Endodermal cell (in vitro differentiated cells): ENCODE data around the gene NACC1. TPM values are rescaled to one million over a fixed set of nuclear protein-coding genes. Genes with fewer than 3 reads are reported as not detected.
A peak's percentile ranks its signal among the peaks of the same experiment; 100 is the strongest.

ENCODE experiments used
- DNase-seq: peaks from one replicate; pipeline ENCODE4 v3.0.0-alpha.2; 2017
- H3K27ac ChIP-seq: 2 replicates; pipeline ENCODE4 v1.5.1; 2013; ENCODE audit warnings: mild to moderate bottlenecking, low read depth, low read length, moderate library complexity
- H3K27me3 ChIP-seq: 2 replicates; pipeline ENCODE4 v1.6.1; 2013; ENCODE audit warnings: mild to moderate bottlenecking, low read length, moderate library complexity; ENCODE audit not compliant: insufficient read depth, control insufficient read depth, poor library complexity, severe bottlenecking
- H3K36me3 ChIP-seq: 2 replicates; pipeline ENCODE4 v1.7.0; 2013; ENCODE audit warnings: mild to moderate bottlenecking, low read length, moderate library complexity; ENCODE audit not compliant: control insufficient read depth, insufficient read depth
- H3K4me1 ChIP-seq: one replicate; pipeline ENCODE4 v1.7.0; 2013; ENCODE audit warnings: low read length; ENCODE audit not compliant: control insufficient read depth, insufficient read depth
- H3K4me3 ChIP-seq: 2 replicates; pipeline ENCODE4 v1.5.1; 2013; ENCODE audit warnings: mild to moderate bottlenecking, low read length, moderate library complexity
- H3K9ac ChIP-seq: 2 replicates; pipeline ENCODE4 v1.6.1; 2013; ENCODE audit warnings: mild to moderate bottlenecking, low read length, moderate library complexity; ENCODE audit not compliant: poor library complexity, severe bottlenecking; ENCODE audit errors: extremely low read depth
- H3K9me3 ChIP-seq: 2 replicates; pipeline ENCODE4 v1.6.1; 2013; ENCODE audit warnings: mild to moderate bottlenecking, low read length, moderate library complexity; ENCODE audit not compliant: control insufficient read depth
- H3K27ac Mint-ChIP-seq: 2 replicates; pipeline ENCODE4 v1.8.0; 2020; ENCODE audit warnings: mixed read lengths
- H3K27me3 Mint-ChIP-seq: 2 replicates; pipeline ENCODE4 v1.8.0; 2021; ENCODE audit warnings: mild to moderate bottlenecking, mixed read lengths; ENCODE audit not compliant: insufficient read depth
- H3K36me3 Mint-ChIP-seq: 2 replicates; pipeline ENCODE4 v1.8.0; 2020; ENCODE audit warnings: low read depth, mixed read lengths
- H3K4me1 Mint-ChIP-seq: 2 replicates; pipeline ENCODE4 v1.8.0; 2020; ENCODE audit warnings: mixed read lengths
- H3K4me3 Mint-ChIP-seq: 2 replicates; pipeline ENCODE4 v1.8.0; 2020; ENCODE audit warnings: mild to moderate bottlenecking, moderate library complexity, mixed read lengths
- H3K9me3 Mint-ChIP-seq: 2 replicates; pipeline ENCODE4 v1.8.0; 2020; ENCODE audit warnings: mild to moderate bottlenecking, mixed read lengths
- CTCF ChIP-seq: fragments of 200-600 bp; sonication (generic); conservative IDR thresholded peaks from 2 replicates; pipeline ENCODE4 v1.5.0; 2021; ENCODE audit warnings: antibody characterized with exemption, mild to moderate bottlenecking
- WGBS, 2 experiments: methylation state at CpG; one replicate each; pipeline versions ENCODE4 v1.1.5 to v1.1.7; 2013; ENCODE audit warnings: missing lambda C conversion rate in 2 of 2, mixed read lengths in 1 of 2; ENCODE audit not compliant: insufficient coverage in 1 of 2, insufficient read length in 1 of 2; 5-methylcytosine and 5-hydroxymethylcytosine counted together
- total RNA-seq, 2 donors: library from RNA; stranded (reverse); fragmentation: NEBNext Ultra II Directional in 1 of 2; extraction: Animal tissue kit (Norgen Biotek cat#: 25700) in 1 of 2; gene quantifications; 2 replicates in 1 of 2; 3 replicates in 1 of 2; pipeline ENCODE4 v1.2.1, GENCODE V29; 2021

Gene NACC1
- total RNA-seq, 2 donors from 2014 or later: 164 to 172 TPM

GRCh38 chr19:13155472-13156359 lies 37.7 kb downstream of the NACC1 start:
- Histone ChIP-seq H3K9me3 (no peaks in the 10 kb centered on the region), H3K9ac (peak overlapping the region; percentile 99), H3K27ac (peak overlapping the region; percentile 97), H3K4me3 (peak overlapping the region; percentile 82), H3K36me3 (no peaks in the 10 kb centered on the region), H3K4me1 (peaks cover 7% of the 10 kb centered on the region), H3K27me3 (no peaks in the 10 kb centered on the region)
- peaks cover 7% of the 10 kb centered on the region for H3K4me1 Mint-ChIP-seq
- 4 to 6% methylated on average over 12 to 53 of the region's 55 CpGs for WGBS, 2 experiments
- TF ChIP-seq CTCF: no peak
- DNase-seq: peak; percentile 94
- H3K27me3 Mint-ChIP-seq: no peaks in the 10 kb centered on the region
- H3K9me3 Mint-ChIP-seq: no peaks in the 10 kb centered on the region
- peaks cover 13% of the 10 kb centered on the region for H3K36me3 Mint-ChIP-seq
- H3K27ac Mint-ChIP-seq: peak overlapping the region; percentile 98
- H3K4me3 Mint-ChIP-seq: peak overlapping the region; percentile 100

- Mint-ChIP-seq H3K9me3 (no peaks in the 10 kb centered on the region), H3K4me3 (no peak overlapping the region), H3K27ac (no peak overlapping the region), H3K36me3 (no peaks in the 10 kb centered on the region), H3K27me3 (no peaks in the 10 kb centered on the region), H3K4me1 (peaks cover 11% of the 10 kb centered on the region)
- no peak for TF ChIP-seq CTCF
- H3K4me1 ChIP-seq: peaks cover 13% of the 10 kb centered on the region
- H3K9me3 ChIP-seq: no peaks in the 10 kb centered on the region
- no peak overlapping the region for H3K9ac ChIP-seq
- no peak overlapping the region for H3K4me3 ChIP-seq
- H3K27ac ChIP-seq: no peak overlapping the region
- no peaks in the 10 kb centered on the region for H3K36me3 ChIP-seq
- H3K27me3 ChIP-seq: no peaks in the 10 kb centered on the region
- WGBS, 2 experiments: 87 to 100% methylated on average over 1 to 2 of the region's 3 CpGs
- no peak for DNase-seq
Observed at GRCh38 chr19:13159713-13160112, 41.6 kb downstream of the NACC1 start.

GRCh38 chr19:13160557-13160956 lies 42.5 kb downstream of the NACC1 start:
- H3K27ac ChIP-seq: no peak overlapping the region
- no peak overlapping the region for H3K9ac ChIP-seq
- no peaks in the 10 kb centered on the region for H3K36me3 ChIP-seq
- H3K27me3 ChIP-seq: no peaks in the 10 kb centered on the region
- Mint-ChIP-seq H3K4me3 (no peak overlapping the region), H3K4me1 (peaks cover 17% of the 10 kb centered on the region), H3K27me3 (no peaks in the 10 kb centered on the region), H3K9me3 (no peaks in the 10 kb centered on the region), H3K27ac (no peak overlapping the region), H3K36me3 (no peaks in the 10 kb centered on the region)
- TF ChIP-seq CTCF: no peak
- H3K4me3 ChIP-seq: no peak overlapping the region
- whole genome bisulfite sequencing, 2 experiments: 94 to 100% methylated on average over 1 of the region's 1 CpG
- no peak for DNase-seq
- no peaks in the 10 kb centered on the region for H3K9me3 ChIP-seq
- peaks cover 17% of the 10 kb centered on the region for H3K4me1 ChIP-seq
